Glutamatergic neuron (in vitro differentiated cells): ENCODE data around the gene VPS11. TPM values are rescaled to one million over a fixed set of nuclear protein-coding genes. Genes with fewer than 3 reads are reported as not detected.

Experiments used
- DNase-seq: peaks from one replicate; pipeline ENCODE4 v3.0.0; 2022
- H3K27ac Mint-ChIP-seq: one replicate; pipeline ENCODE4 v1.8.0; 2020; ENCODE audit warnings: mild to moderate bottlenecking, mixed read lengths, inconsistent platforms; ENCODE audit not compliant: unreplicated experiment
- H3K27me3 Mint-ChIP-seq: one replicate; pipeline ENCODE4 v1.8.0; 2020; ENCODE audit warnings: mild to moderate bottlenecking, moderate library complexity, mixed read lengths, inconsistent platforms; ENCODE audit not compliant: unreplicated experiment
- H3K36me3 Mint-ChIP-seq: one replicate; pipeline ENCODE4 v1.8.0; 2020; ENCODE audit warnings: mild to moderate bottlenecking, mixed read lengths, inconsistent platforms; ENCODE audit not compliant: unreplicated experiment
- H3K4me1 Mint-ChIP-seq: one replicate; pipeline ENCODE4 v1.8.0; 2020; ENCODE audit warnings: mild to moderate bottlenecking, low read depth, mixed read lengths, inconsistent platforms; ENCODE audit not compliant: unreplicated experiment
- H3K4me3 Mint-ChIP-seq: one replicate; pipeline ENCODE4 v1.8.0; 2020; ENCODE audit warnings: mild to moderate bottlenecking, mixed read lengths, inconsistent platforms; ENCODE audit not compliant: unreplicated experiment
- H3K9me3 Mint-ChIP-seq: one replicate; pipeline ENCODE4 v1.8.0; 2020; ENCODE audit warnings: mild to moderate bottlenecking, moderate library complexity, mixed read lengths, inconsistent platforms; ENCODE audit not compliant: unreplicated experiment
- CTCF ChIP-seq: fragments of 200-600 bp; sonication (generic); IDR thresholded peaks from one replicate; pipeline ENCODE4 v1.5.0; 2021; ENCODE audit not compliant: partially characterized antibody, unreplicated experiment
- total RNA-seq: library from RNA; stranded (reverse); fragmentation: NEBNext Ultra II Directional; extraction: Animal tissue kit (Norgen Biotek cat#: 25700); gene quantifications from one replicate; pipeline ENCODE4 v1.2.1, GENCODE V29; 2021; ENCODE audit not compliant: unreplicated experiment

Gene VPS11
- total RNA-seq, 1 donor from 2014 or later, result 32.7 TPM

DNA sequence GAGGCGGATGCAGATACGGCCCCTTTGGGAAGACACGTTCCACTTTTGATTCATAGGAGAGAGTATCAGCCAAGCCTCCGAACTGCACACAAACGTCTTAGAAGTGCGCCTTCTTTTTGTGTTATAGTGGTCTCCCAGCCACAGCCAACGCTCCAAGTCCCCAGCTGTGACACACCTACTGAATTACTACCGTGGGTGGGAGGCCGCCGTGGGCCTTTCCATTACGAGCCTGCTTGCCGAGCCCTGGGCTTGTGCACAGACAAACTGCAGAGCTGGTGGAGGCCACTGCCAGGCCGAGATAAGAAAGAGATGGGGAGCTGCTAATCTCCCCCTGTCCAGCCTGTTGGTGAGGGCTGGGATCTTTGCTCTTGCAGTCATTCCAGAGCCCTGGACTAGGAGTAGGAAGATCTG lies 17.8 kb downstream of the VPS11 start:
- H3K27ac Mint-ChIP-seq, result peak overlapping the region; percentile 90
- H3K9me3 Mint-ChIP-seq, result peaks cover 7% of the 10 kb centered on the region
- peak overlapping the region; percentile 98 for H3K4me3 Mint-ChIP-seq
- H3K4me1 Mint-ChIP-seq, result no peaks in the 10 kb centered on the region
- no peak for TF ChIP-seq CTCF
- H3K36me3 Mint-ChIP-seq, result no peaks in the 10 kb centered on the region
- no peak for DNase-seq
- H3K27me3 Mint-ChIP-seq, result peaks cover 5% of the 10 kb centered on the region

GRCh38 chr11:119087123-119087522 lies 19.5 kb downstream of the VPS11 start:
- peak overlapping the region; percentile 25 for H3K4me3 Mint-ChIP-seq
- H3K4me1 Mint-ChIP-seq, result peaks cover 4% of the 10 kb centered on the region
- H3K27me3 Mint-ChIP-seq, result peaks cover 4% of the 10 kb centered on the region
- no peak for TF ChIP-seq CTCF
- H3K9me3 Mint-ChIP-seq, result peaks cover 2% of the 10 kb centered on the region
- H3K27ac Mint-ChIP-seq, result no peak overlapping the region
- no peaks in the 10 kb centered on the region for H3K36me3 Mint-ChIP-seq
- DNase-seq, result no peak

DNA sequence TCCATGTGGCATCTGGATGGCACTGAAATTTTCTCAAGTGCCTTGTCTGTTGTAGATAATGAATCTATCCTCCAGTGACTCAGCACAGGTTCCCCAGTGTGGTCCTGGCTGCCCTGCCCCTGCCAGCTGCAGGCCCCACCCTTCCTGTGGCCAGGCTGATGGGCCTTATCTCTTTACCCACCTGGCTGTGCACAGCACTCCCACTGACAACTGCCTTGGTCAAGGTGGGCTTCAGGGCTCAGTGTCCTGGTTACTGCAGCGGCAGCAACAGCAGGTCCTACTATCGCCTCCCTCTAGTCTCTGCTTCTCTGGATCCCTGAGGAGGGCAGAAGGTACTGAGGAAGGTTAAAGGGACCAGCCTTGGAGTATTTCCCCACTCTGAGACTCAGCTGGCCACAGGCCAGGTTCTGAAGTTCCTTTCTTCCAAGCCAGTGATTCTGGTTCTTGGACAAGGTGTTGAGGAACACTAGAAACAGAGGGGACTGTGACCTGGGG lies 20.2 kb downstream of the VPS11 start:
- Mint-ChIP-seq H3K9me3 (peaks cover 2% of the 10 kb centered on the region), H3K4me1 (peaks cover 9% of the 10 kb centered on the region), H3K27me3 (peaks cover 4% of the 10 kb centered on the region), H3K36me3 (no peaks in the 10 kb centered on the region), H3K4me3 (no peak overlapping the region), H3K27ac (no peak overlapping the region)
- no peak for TF ChIP-seq CTCF
- no peak for DNase-seq

DNA sequence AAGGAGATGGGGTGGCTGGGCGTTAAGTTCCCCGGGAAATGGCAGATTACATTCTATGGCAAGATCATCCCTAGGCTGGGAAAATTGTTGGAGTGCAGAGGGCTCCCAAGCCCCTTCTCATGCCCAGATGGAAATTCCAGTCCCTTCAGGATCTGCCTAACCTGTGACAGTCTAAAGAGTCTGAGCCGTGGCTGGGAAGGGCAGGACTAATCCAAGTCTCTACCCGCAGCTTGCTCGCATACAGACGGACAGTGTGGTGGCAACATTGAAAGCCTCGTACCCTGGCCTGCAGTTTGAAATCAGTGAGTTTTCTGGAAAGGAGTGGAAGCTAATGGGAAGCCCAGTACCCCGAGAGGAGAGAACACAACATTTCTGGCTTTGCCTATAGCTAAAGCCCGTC lies 20.8 kb downstream of the VPS11 start:
- H3K27me3 Mint-ChIP-seq, result peaks cover 4% of the 10 kb centered on the region
- no peaks in the 10 kb centered on the region for H3K36me3 Mint-ChIP-seq
- no peak overlapping the region for H3K27ac Mint-ChIP-seq
- H3K4me1 Mint-ChIP-seq, result peaks cover 11% of the 10 kb centered on the region
- H3K4me3 Mint-ChIP-seq, result no peak overlapping the region
- DNase-seq, result no peak
- H3K9me3 Mint-ChIP-seq, result peaks cover 2% of the 10 kb centered on the region
- no peak for TF ChIP-seq CTCF

- no peak for TF ChIP-seq CTCF
- Mint-ChIP-seq H3K27ac (no peak overlapping the region), H3K4me1 (peaks cover 11% of the 10 kb centered on the region), H3K27me3 (peaks cover 4% of the 10 kb centered on the region), H3K36me3 (no peaks in the 10 kb centered on the region), H3K9me3 (peaks cover 4% of the 10 kb centered on the region), H3K4me3 (no peak overlapping the region)
- no peak for DNase-seq
These were observed 21.7 kb downstream of the VPS11 start for GRCh38 chr11:119089319-119089718.
